Astrocyte (in vitro differentiated cells and primary cell): ENCODE data around the gene ZIC4.

Source experiments
- CTCF ChIP-seq: IDR thresholded peaks from 2 replicates; pipeline ENCODE4 v1.5.1; 2011; ENCODE audit warnings: low read depth, mild to moderate bottlenecking, inconsistent platforms, low read length, moderate library complexity; ENCODE audit not compliant: insufficient read depth
- EZH2 ChIP-seq: IDR thresholded peaks from 2 replicates; pipeline ENCODE4 v1.6.1; 2012; ENCODE audit warnings: mild to moderate bottlenecking, low read length, inconsistent platforms; ENCODE audit not compliant: insufficient read depth

GRCh38 chr3:147355753-147356090, 50.6 kb downstream of the ZIC4 start:
- TF ChIP-seq CTCF (no peak), EZH2 (no peak)
